ENCODE data around the gene EXOC3.

Gene EXOC3

DNA sequence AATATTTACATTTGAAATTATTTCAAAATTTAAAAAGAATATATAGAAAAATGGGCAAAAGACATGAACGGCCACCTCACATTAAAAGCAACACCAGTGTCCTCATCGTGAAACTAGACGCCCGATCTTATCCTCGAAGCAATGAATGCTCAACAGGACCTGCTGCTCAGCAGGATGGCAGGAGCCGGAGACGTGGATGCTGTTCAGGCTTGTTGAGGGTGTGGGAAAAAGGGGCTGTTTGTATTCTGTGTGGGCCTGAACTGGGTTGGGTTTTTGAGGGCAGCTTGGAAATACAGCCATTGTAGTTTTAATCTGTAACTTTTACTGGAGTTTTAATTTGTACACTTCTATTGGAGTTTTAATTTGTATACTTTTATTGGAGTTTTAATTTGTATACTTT, 20.3 kb downstream of the EXOC3 start:
- Histone ChIP-seq H3K4me1 (ENCODE audit: insufficient read depth, low read length, severe bottlenecking) (no peaks in the 10 kb centered on the region), H3K79me2 (ENCODE audit: insufficient read depth, low read length) (no peaks in the 10 kb centered on the region), H3K27me3 (ENCODE audit: insufficient read depth, low read length) (no peaks in the 10 kb centered on the region), H3K9ac (ENCODE audit: low read length) (no peak overlapping the region), H3K9me2 (ENCODE audit: low read depth, low read length) (no peaks in the 10 kb centered on the region), H3K4me2 (ENCODE audit: low read length) (no peak overlapping the region), H3K9me3 (ENCODE audit: low read length) (no peaks in the 10 kb centered on the region), H2AFZ (ENCODE audit: low read length) (no peak overlapping the region), H3K27ac (ENCODE audit: low read depth, low read length, poor library complexity, severe bottlenecking) (no peak overlapping the region), H4K20me1 (ENCODE audit: insufficient read depth, low read length) (no peaks in the 10 kb centered on the region), H3K4me3 (ENCODE audit: low read depth, low read length, poor library complexity, severe bottlenecking) (no peak overlapping the region), H3K36me3 (ENCODE audit: insufficient read depth, low read length) (peaks cover 61% of the 10 kb centered on the region), H3F3A (ENCODE audit: insufficient read depth, low read length) (no peaks in the 10 kb centered on the region)
- TF ChIP-seq, protein P1, sequence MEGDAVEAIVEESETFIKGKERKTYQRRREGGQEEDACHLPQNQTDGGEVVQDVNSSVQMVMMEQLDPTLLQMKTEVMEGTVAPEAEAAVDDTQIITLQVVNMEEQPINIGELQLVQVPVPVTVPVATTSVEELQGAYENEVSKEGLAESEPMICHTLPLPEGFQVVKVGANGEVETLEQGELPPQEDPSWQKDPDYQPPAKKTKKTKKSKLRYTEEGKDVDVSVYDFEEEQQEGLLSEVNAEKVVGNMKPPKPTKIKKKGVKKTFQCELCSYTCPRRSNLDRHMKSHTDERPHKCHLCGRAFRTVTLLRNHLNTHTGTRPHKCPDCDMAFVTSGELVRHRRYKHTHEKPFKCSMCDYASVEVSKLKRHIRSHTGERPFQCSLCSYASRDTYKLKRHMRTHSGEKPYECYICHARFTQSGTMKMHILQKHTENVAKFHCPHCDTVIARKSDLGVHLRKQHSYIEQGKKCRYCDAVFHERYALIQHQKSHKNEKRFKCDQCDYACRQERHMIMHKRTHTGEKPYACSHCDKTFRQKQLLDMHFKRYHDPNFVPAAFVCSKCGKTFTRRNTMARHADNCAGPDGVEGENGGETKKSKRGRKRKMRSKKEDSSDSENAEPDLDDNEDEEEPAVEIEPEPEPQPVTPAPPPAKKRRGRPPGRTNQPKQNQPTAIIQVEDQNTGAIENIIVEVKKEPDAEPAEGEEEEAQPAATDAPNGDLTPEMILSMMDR (IDR thresholded peaks at IDR 0.05; ENCODE audit: low read length), result no peak
- TF ChIP-seq EZH2 (IDR thresholded peaks at IDR 0.05; ENCODE audit: borderline replicate concordance, low read length), result no peak

DNA sequence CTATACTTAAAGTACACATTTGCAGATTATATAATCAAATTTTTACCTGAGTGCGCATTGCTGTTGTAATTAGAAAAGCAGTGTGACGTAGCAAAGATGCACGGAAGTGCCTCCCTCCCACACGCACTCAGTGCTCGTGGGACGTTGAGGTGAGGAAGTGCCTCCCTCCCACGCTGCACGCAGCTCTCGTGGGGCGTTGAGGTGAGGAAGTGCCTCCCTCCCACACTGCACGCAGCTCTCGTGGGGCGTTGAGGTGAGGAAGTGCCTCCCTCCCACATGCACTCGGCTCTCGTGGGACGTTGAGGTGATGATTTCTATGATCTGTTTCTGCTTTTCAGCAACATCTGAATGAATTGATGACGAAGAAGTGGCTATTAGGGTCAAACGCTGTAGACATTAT, 21.0 kb downstream of the EXOC3 start:
- Histone ChIP-seq H3K9me3 (ENCODE audit: low read length) (no peaks in the 10 kb centered on the region), H3K27ac (ENCODE audit: low read depth, low read length, poor library complexity, severe bottlenecking) (no peak overlapping the region), H3K36me3 (ENCODE audit: insufficient read depth, low read length) (peaks cover 55% of the 10 kb centered on the region), H3K27me3 (ENCODE audit: insufficient read depth, low read length) (no peaks in the 10 kb centered on the region), H4K20me1 (ENCODE audit: insufficient read depth, low read length) (no peaks in the 10 kb centered on the region), H3K4me1 (ENCODE audit: insufficient read depth, low read length, severe bottlenecking) (no peaks in the 10 kb centered on the region), H3K79me2 (ENCODE audit: insufficient read depth, low read length) (no peaks in the 10 kb centered on the region), H3K9ac (ENCODE audit: low read length) (no peak overlapping the region), H3F3A (ENCODE audit: insufficient read depth, low read length) (no peaks in the 10 kb centered on the region), H2AFZ (ENCODE audit: low read length) (no peak overlapping the region), H3K4me2 (ENCODE audit: low read length) (no peak overlapping the region), H3K4me3 (ENCODE audit: low read depth, low read length, poor library complexity, severe bottlenecking) (no peak overlapping the region), H3K9me2 (ENCODE audit: low read depth, low read length) (no peaks in the 10 kb centered on the region)
- TF ChIP-seq, protein P1 (IDR thresholded peaks at IDR 0.05; ENCODE audit: low read length), result no peak
- TF ChIP-seq EZH2 (IDR thresholded peaks at IDR 0.05; ENCODE audit: borderline replicate concordance, low read length), result no peak

DNA sequence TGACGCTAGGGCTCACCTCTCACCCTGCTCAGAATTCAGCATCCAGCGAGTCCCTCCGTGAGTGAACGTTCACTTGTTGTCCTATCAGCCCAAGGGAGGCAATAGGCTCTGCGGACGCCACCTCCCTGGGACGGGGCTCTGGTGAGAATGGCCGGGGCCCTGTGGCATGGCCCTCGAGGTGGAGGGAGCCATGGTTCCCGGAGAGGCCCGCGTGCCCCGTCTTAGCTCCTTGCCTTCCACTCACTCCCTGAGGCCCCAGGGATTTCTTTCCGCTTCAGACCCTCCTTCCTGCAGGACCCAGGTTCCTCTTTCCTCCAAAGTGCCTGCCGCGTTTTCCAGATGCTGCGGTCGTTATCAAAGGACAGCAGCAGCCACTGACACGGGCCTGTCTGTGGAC, 21.5 kb downstream of the EXOC3 start:
- no peak overlapping the region for H3K27ac ChIP-seq (ENCODE audit: low read depth, low read length, poor library complexity, severe bottlenecking)
- no peaks in the 10 kb centered on the region for H3F3A ChIP-seq (ENCODE audit: insufficient read depth, low read length)
- no peak overlapping the region for H3K9ac ChIP-seq (ENCODE audit: low read length)
- H3K4me2 ChIP-seq (ENCODE audit: low read length), result no peak overlapping the region
- H3K27me3 ChIP-seq (ENCODE audit: insufficient read depth, low read length), result no peaks in the 10 kb centered on the region
- H3K4me1 ChIP-seq (ENCODE audit: insufficient read depth, low read length, severe bottlenecking), result no peaks in the 10 kb centered on the region
- no peaks in the 10 kb centered on the region for H3K79me2 ChIP-seq (ENCODE audit: insufficient read depth, low read length)
- no peaks in the 10 kb centered on the region for H4K20me1 ChIP-seq (ENCODE audit: insufficient read depth, low read length)
- no peaks in the 10 kb centered on the region for H3K9me3 ChIP-seq (ENCODE audit: low read length)
- H3K36me3 ChIP-seq (ENCODE audit: insufficient read depth, low read length), result peaks cover 54% of the 10 kb centered on the region
- TF ChIP-seq EZH2 (IDR thresholded peaks at IDR 0.05; ENCODE audit: borderline replicate concordance, low read length), result no peak
- TF ChIP-seq, protein P1 (IDR thresholded peaks at IDR 0.05; ENCODE audit: low read length), result no peak
- no peak overlapping the region for H3K4me3 ChIP-seq (ENCODE audit: low read depth, low read length, poor library complexity, severe bottlenecking)
- H3K9me2 ChIP-seq (ENCODE audit: low read depth, low read length), result no peaks in the 10 kb centered on the region
- H2AFZ ChIP-seq (ENCODE audit: low read length), result no peak overlapping the region

Measured in OCI-LY1 (cell line).